ENCODE measurements around the gene CTNNBL1.

Gene CTNNBL1

DNA sequence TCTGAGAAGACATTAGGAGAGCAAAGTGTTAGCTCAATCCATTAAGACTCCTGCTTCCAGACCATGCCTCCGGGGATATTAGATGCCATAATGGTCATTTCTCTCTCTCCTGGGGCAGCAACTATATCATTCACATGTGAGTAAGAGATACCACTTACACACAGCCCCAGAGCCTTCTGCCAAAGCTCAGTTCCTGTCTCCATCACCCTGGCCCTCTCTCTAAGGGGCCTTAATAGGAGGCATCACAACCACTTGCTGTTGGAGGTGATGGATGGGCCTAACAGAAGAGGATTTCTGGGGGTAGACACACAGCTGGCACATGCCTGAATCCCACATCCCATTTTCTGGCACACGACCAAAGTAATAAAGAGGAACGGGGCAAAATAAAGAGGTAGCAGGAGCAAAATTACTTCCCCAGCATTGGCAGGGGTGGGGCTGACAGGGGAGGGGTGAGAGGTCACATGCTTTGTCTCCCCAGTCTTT is 175.1 kb downstream of the CTNNBL1 start:
- Histone ChIP-seq H3K4me1 (ENCODE audit: control insufficient read depth, low read depth, low read length) (no peaks in the 10 kb centered on the region), H3K4me3 (ENCODE audit: low read length) (no peak overlapping the region), H4K5ac (ENCODE audit: low read length) (no peak overlapping the region), H3K4ac (ENCODE audit: low read depth, low read length) (no peak overlapping the region), H3K27ac (ENCODE audit: low read depth, low read length) (no peak overlapping the region), H2BK120ac (ENCODE audit: low read depth, low read length) (no peak overlapping the region), H3K4me2 (ENCODE audit: low read length) (no peak overlapping the region), H3K79me2 (ENCODE audit: control insufficient read depth, insufficient read depth, low read length) (no peaks in the 10 kb centered on the region), H3K18ac (ENCODE audit: low read length) (no peak overlapping the region), H3K23ac (ENCODE audit: low read length) (no peak overlapping the region), H3K9ac (ENCODE audit: low read length) (no peak overlapping the region), H3K79me1 (ENCODE audit: low read length) (no peaks in the 10 kb centered on the region), H3K56ac (ENCODE audit: low read length) (no peak overlapping the region), H3K27me3 (ENCODE audit: insufficient read depth, low read length, poor library complexity) (no peaks in the 10 kb centered on the region), H2BK15ac (replicated peaks; ENCODE audit: low read depth) (no peak overlapping the region), H2AK5ac (ENCODE audit: low read length) (no peak overlapping the region), H2BK5ac (ENCODE audit: low read length) (no peak overlapping the region), H4K8ac (ENCODE audit: low read depth, low read length) (no peak overlapping the region), H3K36me3 (ENCODE audit: control insufficient read depth, insufficient read depth, low read length) (no peaks in the 10 kb centered on the region)
- WGBS (ENCODE audit: extremely low coverage, insufficient coverage, low lambda C conversion rate): no CpG with 5 or more reads among the region's 3 CpGs
- no peak for DNase-seq

GRCh38 chr20:37869334-37869861 is 175.6 kb downstream of the CTNNBL1 start:
- Histone ChIP-seq H3K4me1 (ENCODE audit: control insufficient read depth, low read depth, low read length) (no peaks in the 10 kb centered on the region), H3K36me3 (ENCODE audit: control insufficient read depth, insufficient read depth, low read length) (no peaks in the 10 kb centered on the region)
- no CpG with 5 or more reads among the region's 6 CpGs for WGBS (ENCODE audit: extremely low coverage, insufficient coverage, low lambda C conversion rate)

GRCh38 chr20:37870294-37870693 is 176.5 kb downstream of the CTNNBL1 start:
- Histone ChIP-seq H3K27me3 (ENCODE audit: insufficient read depth, low read length, poor library complexity) (no peaks in the 10 kb centered on the region), H3K79me1 (ENCODE audit: low read length) (no peaks in the 10 kb centered on the region), H3K4me2 (ENCODE audit: low read length) (no peak overlapping the region), H2BK5ac (ENCODE audit: low read length) (no peak overlapping the region), H3K4ac (ENCODE audit: low read depth, low read length) (no peak overlapping the region), H3K36me3 (ENCODE audit: control insufficient read depth, insufficient read depth, low read length) (no peaks in the 10 kb centered on the region), H3K23ac (ENCODE audit: low read length) (no peak overlapping the region), H2AK5ac (ENCODE audit: low read length) (no peak overlapping the region), H3K4me1 (ENCODE audit: control insufficient read depth, low read depth, low read length) (no peaks in the 10 kb centered on the region), H3K4me3 (ENCODE audit: low read length) (no peak overlapping the region), H3K9ac (ENCODE audit: low read length) (no peak overlapping the region), H4K8ac (ENCODE audit: low read depth, low read length) (no peak overlapping the region), H3K18ac (ENCODE audit: low read length) (no peak overlapping the region), H3K27ac (ENCODE audit: low read depth, low read length) (no peak overlapping the region), H3K79me2 (ENCODE audit: control insufficient read depth, insufficient read depth, low read length) (no peaks in the 10 kb centered on the region), H2BK120ac (ENCODE audit: low read depth, low read length) (no peak overlapping the region), H4K5ac (ENCODE audit: low read length) (no peak overlapping the region), H3K56ac (ENCODE audit: low read length) (no peak overlapping the region), H2BK15ac (replicated peaks; ENCODE audit: low read depth) (no peak overlapping the region)
- no CpG with 5 or more reads among the region's 11 CpGs for WGBS (ENCODE audit: extremely low coverage, insufficient coverage, low lambda C conversion rate)
- no peak for DNase-seq

More at GRCh38 chr20:37869334-37869861, 175.6 kb downstream of the CTNNBL1 start:
- no peak overlapping the region for H4K8ac ChIP-seq (ENCODE audit: low read depth, low read length)
- no peak overlapping the region for H3K9ac ChIP-seq (ENCODE audit: low read length)
- no peaks in the 10 kb centered on the region for H3K79me2 ChIP-seq (ENCODE audit: control insufficient read depth, insufficient read depth, low read length)
- no peaks in the 10 kb centered on the region for H3K27me3 ChIP-seq (ENCODE audit: insufficient read depth, low read length, poor library complexity)
- H3K27ac ChIP-seq (ENCODE audit: low read depth, low read length): no peak overlapping the region
- H3K79me1 ChIP-seq (ENCODE audit: low read length): no peaks in the 10 kb centered on the region
- H3K23ac ChIP-seq (ENCODE audit: low read length): no peak overlapping the region
- H3K4ac ChIP-seq (ENCODE audit: low read depth, low read length): no peak overlapping the region
- H2BK15ac ChIP-seq (replicated peaks; ENCODE audit: low read depth): no peak overlapping the region
- H3K56ac ChIP-seq (ENCODE audit: low read length): no peak overlapping the region
- no peak overlapping the region for H4K5ac ChIP-seq (ENCODE audit: low read length)
- H3K4me3 ChIP-seq (ENCODE audit: low read length): no peak overlapping the region
- DNase-seq: no peak
- H2BK120ac ChIP-seq (ENCODE audit: low read depth, low read length): no peak overlapping the region
- no peak overlapping the region for H3K18ac ChIP-seq (ENCODE audit: low read length)
- H3K4me2 ChIP-seq (ENCODE audit: low read length): no peak overlapping the region
- no peak overlapping the region for H2AK5ac ChIP-seq (ENCODE audit: low read length)
- H2BK5ac ChIP-seq (ENCODE audit: low read length): no peak overlapping the region

DNA sequence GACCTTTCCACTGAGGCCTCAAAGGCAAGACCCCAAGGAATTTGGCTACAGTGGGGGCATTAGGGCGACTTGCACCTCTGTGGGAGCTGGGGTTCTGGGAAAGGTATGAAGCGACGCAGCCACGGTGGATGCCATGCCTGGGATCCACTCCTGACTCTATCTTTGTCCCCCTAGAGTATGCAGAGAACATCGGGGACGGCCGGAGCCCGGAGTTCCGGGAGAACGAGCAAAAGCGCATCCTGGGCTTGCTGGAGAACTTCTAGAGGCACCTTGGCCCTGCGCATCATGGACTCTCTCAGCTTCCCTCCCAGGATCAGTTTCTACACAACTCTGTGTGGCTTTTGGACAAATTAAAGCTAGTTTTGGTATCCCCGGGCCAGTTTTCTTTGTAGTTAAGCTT is 177.9 kb downstream of the CTNNBL1 start:
- no peaks in the 10 kb centered on the region for H3K79me1 ChIP-seq (ENCODE audit: low read length)
- H2BK120ac ChIP-seq (ENCODE audit: low read depth, low read length): no peak overlapping the region
- no peak overlapping the region for H3K23ac ChIP-seq (ENCODE audit: low read length)
- H3K27ac ChIP-seq (ENCODE audit: low read depth, low read length): no peak overlapping the region
- H2AK5ac ChIP-seq (ENCODE audit: low read length): no peak overlapping the region
- H4K5ac ChIP-seq (ENCODE audit: low read length): no peak overlapping the region
- H3K56ac ChIP-seq (ENCODE audit: low read length): no peak overlapping the region
- no peak overlapping the region for H3K9ac ChIP-seq (ENCODE audit: low read length)
- no peak overlapping the region for H3K4ac ChIP-seq (ENCODE audit: low read depth, low read length)
- H3K18ac ChIP-seq (ENCODE audit: low read length): no peak overlapping the region
- no peaks in the 10 kb centered on the region for H3K79me2 ChIP-seq (ENCODE audit: control insufficient read depth, insufficient read depth, low read length)
- no peak overlapping the region for H4K8ac ChIP-seq (ENCODE audit: low read depth, low read length)
- H3K4me1 ChIP-seq (ENCODE audit: control insufficient read depth, low read depth, low read length): no peaks in the 10 kb centered on the region
- H3K36me3 ChIP-seq (ENCODE audit: control insufficient read depth, insufficient read depth, low read length): no peaks in the 10 kb centered on the region
- DNase-seq: no peak
- no CpG with 5 or more reads among the region's 13 CpGs for WGBS (ENCODE audit: extremely low coverage, insufficient coverage, low lambda C conversion rate)
- no peaks in the 10 kb centered on the region for H3K27me3 ChIP-seq (ENCODE audit: insufficient read depth, low read length, poor library complexity)
- H2BK5ac ChIP-seq (ENCODE audit: low read length): no peak overlapping the region
- no peak overlapping the region for H2BK15ac ChIP-seq (replicated peaks; ENCODE audit: low read depth)
- no peak overlapping the region for H3K4me3 ChIP-seq (ENCODE audit: low read length)
- H3K4me2 ChIP-seq (ENCODE audit: low read length): no peak overlapping the region

DNA sequence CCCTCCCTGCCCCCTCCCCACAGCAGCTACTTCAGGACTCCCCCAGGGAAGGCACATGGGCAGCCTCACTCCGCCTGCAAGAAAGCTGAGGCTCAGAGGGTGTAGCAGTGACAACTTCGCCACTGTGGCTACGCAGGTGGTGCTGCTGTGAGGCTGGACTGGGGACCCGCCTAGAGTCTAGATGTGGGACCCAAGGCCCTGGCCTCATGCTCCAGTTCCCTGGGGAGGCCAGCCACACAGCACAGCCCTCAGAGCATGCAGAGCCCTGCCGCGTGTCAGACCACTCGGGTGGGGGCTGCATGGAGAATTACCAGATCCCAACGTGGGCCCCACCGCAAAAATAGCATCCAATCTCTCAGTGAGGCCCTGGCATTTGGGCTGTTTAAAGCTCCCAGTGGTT is 178.3 kb downstream of the CTNNBL1 start:
- H3K56ac ChIP-seq (ENCODE audit: low read length): no peak overlapping the region
- H3K4ac ChIP-seq (ENCODE audit: low read depth, low read length): no peak overlapping the region
- H3K4me2 ChIP-seq (ENCODE audit: low read length): no peak overlapping the region
- H3K23ac ChIP-seq (ENCODE audit: low read length): no peak overlapping the region
- no peaks in the 10 kb centered on the region for H3K79me2 ChIP-seq (ENCODE audit: control insufficient read depth, insufficient read depth, low read length)
- H3K9ac ChIP-seq (ENCODE audit: low read length): no peak overlapping the region
- no peaks in the 10 kb centered on the region for H3K79me1 ChIP-seq (ENCODE audit: low read length)
- H3K4me3 ChIP-seq (ENCODE audit: low read length): no peak overlapping the region
- H3K18ac ChIP-seq (ENCODE audit: low read length): no peak overlapping the region
- H2BK120ac ChIP-seq (ENCODE audit: low read depth, low read length): no peak overlapping the region
- no peak overlapping the region for H2BK5ac ChIP-seq (ENCODE audit: low read length)
- no peak overlapping the region for H3K27ac ChIP-seq (ENCODE audit: low read depth, low read length)
- H2AK5ac ChIP-seq (ENCODE audit: low read length): no peak overlapping the region
- H2BK15ac ChIP-seq (replicated peaks; ENCODE audit: low read depth): no peak overlapping the region
- H4K8ac ChIP-seq (ENCODE audit: low read depth, low read length): no peak overlapping the region
- H3K27me3 ChIP-seq (ENCODE audit: insufficient read depth, low read length, poor library complexity): no peaks in the 10 kb centered on the region
- WGBS (ENCODE audit: extremely low coverage, insufficient coverage, low lambda C conversion rate): no CpG with 5 or more reads among the region's 9 CpGs
- no peak overlapping the region for H4K5ac ChIP-seq (ENCODE audit: low read length)
- H3K4me1 ChIP-seq (ENCODE audit: control insufficient read depth, low read depth, low read length): no peaks in the 10 kb centered on the region
- H3K36me3 ChIP-seq (ENCODE audit: control insufficient read depth, insufficient read depth, low read length): no peaks in the 10 kb centered on the region
- DNase-seq: no peak

GRCh38 chr20:37873884-37874283 is 180.1 kb downstream of the CTNNBL1 start:
- no peak overlapping the region for H2AK5ac ChIP-seq (ENCODE audit: low read length)
- no peak overlapping the region for H3K4me2 ChIP-seq (ENCODE audit: low read length)
- no peak overlapping the region for H2BK15ac ChIP-seq (replicated peaks; ENCODE audit: low read depth)
- H3K4me1 ChIP-seq (ENCODE audit: control insufficient read depth, low read depth, low read length): no peaks in the 10 kb centered on the region
- H3K4me3 ChIP-seq (ENCODE audit: low read length): no peak overlapping the region
- no peak overlapping the region for H4K8ac ChIP-seq (ENCODE audit: low read depth, low read length)
- no peak overlapping the region for H3K56ac ChIP-seq (ENCODE audit: low read length)
- H3K23ac ChIP-seq (ENCODE audit: low read length): no peak overlapping the region
- no peak overlapping the region for H3K18ac ChIP-seq (ENCODE audit: low read length)
- no peak overlapping the region for H3K4ac ChIP-seq (ENCODE audit: low read depth, low read length)
- no peak overlapping the region for H2BK5ac ChIP-seq (ENCODE audit: low read length)
- DNase-seq: no peak
- no peaks in the 10 kb centered on the region for H3K79me2 ChIP-seq (ENCODE audit: control insufficient read depth, insufficient read depth, low read length)
- H3K27ac ChIP-seq (ENCODE audit: low read depth, low read length): no peak overlapping the region
- H3K36me3 ChIP-seq (ENCODE audit: control insufficient read depth, insufficient read depth, low read length): no peaks in the 10 kb centered on the region
- H3K9ac ChIP-seq (ENCODE audit: low read length): no peak overlapping the region
- no peaks in the 10 kb centered on the region for H3K79me1 ChIP-seq (ENCODE audit: low read length)
- H2BK120ac ChIP-seq (ENCODE audit: low read depth, low read length): no peak overlapping the region
- no CpG with 5 or more reads among the region's 11 CpGs for WGBS (ENCODE audit: extremely low coverage, insufficient coverage, low lambda C conversion rate)
- H3K27me3 ChIP-seq (ENCODE audit: insufficient read depth, low read length, poor library complexity): no peaks in the 10 kb centered on the region
- no peak overlapping the region for H4K5ac ChIP-seq (ENCODE audit: low read length)
